ENCODE measurements around the gene TNFRSF9. TPM values are rescaled to one million over a fixed set of nuclear protein-coding genes. Genes with fewer than 3 reads are reported as not detected.
"Not testable (repeated sequence)": the region's sequence is repeated elsewhere in the genome, so short reads cannot be mapped to it uniquely, and the experiment has no call there.

TNFRSF9 gene
- polyA plus RNA-seq, 3 donors: 0.08 to 0.20 (median 0.18) TPM

GRCh38 chr1:7961216-7962013, 20.8 kb upstream of the TNFRSF9 start, which contains the start of gene PARK7:
TSS of gene PARK7 (plus strand) at chr1:7961711. CDS start at chr1:7962786, 1,075 bp downstream.
- DNase-seq (ENCODE audit: low read depth in 3 of 3, low spot score in 2 of 3): peak; percentile 94 to 99 (median 97)

GRCh38 chr1:7960867-7961215, 20.2 kb upstream of the TNFRSF9 start:
- DNase-seq (ENCODE audit: low read depth in 3 of 3, low spot score in 2 of 3): no peak

- no peak for DNase-seq (ENCODE audit: low read depth in 3 of 3, low spot score in 2 of 3)
Observed at GRCh38 chr1:7960165-7960564, 19.5 kb upstream of the TNFRSF9 start.

GRCh38 chr1:7956218-7957032, 15.8 kb upstream of the TNFRSF9 start:
- DNase-seq (ENCODE audit: low read depth in 3 of 3, low spot score in 2 of 3): no peak

- DNase-seq (ENCODE audit: low read depth in 3 of 3, low spot score in 2 of 3): no peak
Observed at GRCh38 chr1:7954683-7955082, 14.0 kb upstream of the TNFRSF9 start.

GRCh38 chr1:7953850-7954609, 13.4 kb upstream of the TNFRSF9 start:
- DNase-seq (ENCODE audit: low read depth in 3 of 3, low spot score in 2 of 3): peak; percentile 79 to 81 (median 81)

- not testable (repeated sequence) for DNase-seq (ENCODE audit: low read depth in 3 of 3, low spot score in 2 of 3)
Observed at GRCh38 chr1:7952791-7953190, 12.2 kb upstream of the TNFRSF9 start.

GRCh38 chr1:7948960-7949359, 8.3 kb upstream of the TNFRSF9 start:
- DNase-seq (ENCODE audit: low read depth in 3 of 3, low spot score in 2 of 3): no peak

GRCh38 chr1:7943251-7943650, 2.6 kb upstream of the TNFRSF9 start:
- no peak for DNase-seq (ENCODE audit: low read depth in 3 of 3, low spot score in 2 of 3)

GRCh38 chr1:7942214-7942921, 1.7 kb upstream of the TNFRSF9 start:
- peak in 1 of 3 donors; percentile 19 for DNase-seq (ENCODE audit: low read depth in 3 of 3, low spot score in 2 of 3)

GRCh38 chr1:7941437-7941793, 776 bp upstream of the TNFRSF9 start:
- DNase-seq (ENCODE audit: low read depth in 3 of 3, low spot score in 2 of 3): no peak

- DNase-seq (ENCODE audit: low read depth in 3 of 3, low spot score in 2 of 3): no peak
Observed at GRCh38 chr1:7940034-7940433, 605 bp downstream of the TNFRSF9 start.

GRCh38 chr1:7938070-7938469, 2.6 kb downstream of the TNFRSF9 start:
- DNase-seq (ENCODE audit: low read depth in 3 of 3, low spot score in 2 of 3): no peak

GRCh38 chr1:7932524-7933138, 8.0 kb downstream of the TNFRSF9 start:
- DNase-seq (ENCODE audit: low read depth in 3 of 3, low spot score in 2 of 3): no peak

GRCh38 chr1:7931446-7931812, 9.2 kb downstream of the TNFRSF9 start:
- DNase-seq (ENCODE audit: low read depth in 3 of 3, low spot score in 2 of 3): no peak

GRCh38 chr1:7930645-7931445, 9.8 kb downstream of the TNFRSF9 start:
- DNase-seq (ENCODE audit: low read depth in 3 of 3, low spot score in 2 of 3): no peak

GRCh38 chr1:7929637-7930036, 11.0 kb downstream of the TNFRSF9 start:
- DNase-seq (ENCODE audit: low read depth in 3 of 3, low spot score in 2 of 3): no peak

- no peak for DNase-seq (ENCODE audit: low read depth in 3 of 3, low spot score in 2 of 3)
Observed at GRCh38 chr1:7928247-7928646, 12.4 kb downstream of the TNFRSF9 start.

- DNase-seq (ENCODE audit: low read depth in 3 of 3, low spot score in 2 of 3): not testable (repeated sequence)
Observed at GRCh38 chr1:7927061-7927460, 13.6 kb downstream of the TNFRSF9 start.

Data from right renal cortex interstitium (tissue), 3 donors.